ENCODE data around the gene POTEF.

DNA sequence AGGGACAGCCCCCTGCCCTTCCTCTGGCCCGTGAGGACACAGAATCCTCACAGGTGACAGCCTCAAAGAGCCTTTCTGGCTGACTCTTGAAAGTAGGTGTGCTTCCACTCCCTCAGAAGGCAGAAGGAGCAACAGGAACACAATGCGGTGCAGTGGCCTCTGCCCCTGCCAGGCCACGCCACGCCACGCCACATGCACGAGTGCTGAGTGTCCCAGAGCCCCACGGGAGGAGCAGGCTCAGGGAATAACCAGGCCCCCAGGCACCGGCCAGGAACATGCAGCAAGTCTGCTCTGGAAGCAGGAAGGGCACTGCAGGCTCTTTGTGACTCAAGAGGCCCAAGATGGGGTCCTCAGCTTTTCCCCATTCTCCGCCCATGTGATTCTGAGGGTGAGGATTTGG lies 33.9 kb upstream of the POTEF start:
- no peak for TF ChIP-seq CTCF (conservative IDR thresholded peaks at IDR 0.05; ENCODE audit: low read length)
- TF ChIP-seq EZH2phosphoT487 (IDR thresholded peaks at IDR 0.05; ENCODE audit: borderline replicate concordance, low read depth, low read length): no peak
